COLO829 (cell line): Measurements from ENCODE around the gene PUS10.
A peak's percentile ranks its signal among the peaks of the same experiment; 100 is the strongest.

Source experiments
- DNase-seq: peaks from one replicate; pipeline ENCODE4 v3.0.0; 2012; ENCODE audit warnings: low spot score

PUS10 gene

DNA sequence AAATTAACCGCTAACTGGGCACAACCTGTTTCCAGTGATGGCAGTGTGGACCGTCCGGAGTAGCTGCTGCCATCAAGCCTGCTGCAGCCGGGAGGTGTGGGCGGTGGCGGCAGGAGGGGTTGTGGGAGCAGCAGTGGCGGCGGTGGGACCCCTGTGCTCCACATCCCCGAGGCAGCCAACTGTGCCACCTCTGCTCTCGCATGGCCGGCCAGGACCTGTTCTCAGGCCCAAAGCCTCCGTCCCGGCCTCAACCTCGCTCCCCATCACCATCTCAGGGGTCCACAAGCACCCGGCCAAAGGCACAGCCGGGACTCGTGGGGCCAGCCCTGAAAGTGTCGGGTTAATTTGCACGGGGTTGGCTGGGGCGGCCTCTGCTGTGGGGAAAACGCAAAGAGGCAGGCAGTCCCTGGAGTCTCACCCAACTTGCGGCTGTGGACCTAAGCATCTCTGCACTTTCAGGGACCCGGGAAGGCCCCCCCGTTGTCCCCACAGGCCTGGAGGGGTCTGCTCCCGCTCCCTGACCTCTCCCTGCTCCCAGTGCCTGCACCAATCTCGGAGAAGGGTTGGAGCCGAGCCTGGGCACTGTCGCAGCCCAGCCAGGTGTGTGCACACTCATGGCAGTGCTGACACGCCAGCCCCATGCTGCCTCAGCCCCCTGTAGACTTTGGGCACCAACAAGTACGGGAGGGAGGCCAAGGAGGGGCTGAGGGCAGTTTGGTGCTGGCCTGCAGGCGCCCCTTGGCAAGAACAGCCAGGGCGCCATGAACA, 45.0 kb downstream of the PUS10 start:
- DNase-seq, result no peak

DNA sequence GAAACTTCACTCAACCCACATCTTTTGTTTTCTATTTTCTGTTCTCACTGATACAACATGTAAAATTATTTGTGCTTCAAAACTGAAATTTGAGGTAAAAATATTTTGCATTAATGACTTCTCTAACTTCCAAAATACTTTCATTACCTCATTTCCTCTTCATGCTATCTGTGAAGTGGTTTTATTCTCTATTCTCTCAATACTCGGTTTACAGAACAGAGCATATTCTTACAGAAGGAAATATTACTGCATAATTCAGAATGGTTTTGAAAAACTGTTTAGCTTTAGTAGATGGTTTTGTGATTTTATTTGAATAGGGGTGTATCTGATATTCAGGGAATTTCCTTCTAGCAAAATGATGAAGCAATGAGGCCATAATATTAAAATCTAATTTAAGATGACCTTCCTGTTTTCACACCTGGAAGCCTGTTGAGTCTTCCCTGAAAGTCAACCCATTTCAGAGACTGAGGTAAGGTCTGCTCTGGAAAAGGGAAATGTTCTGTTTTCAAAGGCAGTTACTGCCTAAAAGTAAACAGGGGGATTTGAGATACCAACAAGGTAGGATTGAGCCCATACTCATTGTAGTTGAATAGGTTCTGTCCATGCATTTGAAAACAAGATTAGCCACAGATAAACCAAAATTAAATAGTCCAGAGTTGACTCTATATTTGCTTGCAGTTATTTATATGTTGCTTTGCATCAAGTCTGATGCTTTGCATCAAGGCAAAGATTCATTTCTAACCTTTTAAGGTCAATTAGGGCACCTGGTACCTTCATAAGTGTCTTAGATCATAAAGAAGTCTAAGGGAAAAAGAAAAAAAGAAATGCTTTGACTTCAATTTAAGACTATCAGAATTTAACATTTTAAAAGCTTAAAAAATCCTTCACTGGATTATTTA, 51.3 kb downstream of the PUS10 start:
- no peak for DNase-seq

DNA sequence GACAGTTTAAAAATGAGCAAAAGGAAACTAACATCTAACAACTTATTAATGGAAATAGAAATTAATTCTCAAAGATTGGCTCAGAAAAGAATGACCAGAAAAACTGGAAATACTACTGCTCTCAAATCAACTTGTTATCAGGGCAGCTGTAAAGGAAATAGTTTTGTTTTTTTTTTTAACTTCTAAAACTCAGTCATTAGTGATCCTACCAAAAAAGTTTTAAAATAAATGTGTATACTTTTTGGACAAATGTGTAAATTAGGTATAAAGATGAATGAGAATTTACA, 52.6 kb downstream of the PUS10 start:
- DNase-seq, result no peak

DNA sequence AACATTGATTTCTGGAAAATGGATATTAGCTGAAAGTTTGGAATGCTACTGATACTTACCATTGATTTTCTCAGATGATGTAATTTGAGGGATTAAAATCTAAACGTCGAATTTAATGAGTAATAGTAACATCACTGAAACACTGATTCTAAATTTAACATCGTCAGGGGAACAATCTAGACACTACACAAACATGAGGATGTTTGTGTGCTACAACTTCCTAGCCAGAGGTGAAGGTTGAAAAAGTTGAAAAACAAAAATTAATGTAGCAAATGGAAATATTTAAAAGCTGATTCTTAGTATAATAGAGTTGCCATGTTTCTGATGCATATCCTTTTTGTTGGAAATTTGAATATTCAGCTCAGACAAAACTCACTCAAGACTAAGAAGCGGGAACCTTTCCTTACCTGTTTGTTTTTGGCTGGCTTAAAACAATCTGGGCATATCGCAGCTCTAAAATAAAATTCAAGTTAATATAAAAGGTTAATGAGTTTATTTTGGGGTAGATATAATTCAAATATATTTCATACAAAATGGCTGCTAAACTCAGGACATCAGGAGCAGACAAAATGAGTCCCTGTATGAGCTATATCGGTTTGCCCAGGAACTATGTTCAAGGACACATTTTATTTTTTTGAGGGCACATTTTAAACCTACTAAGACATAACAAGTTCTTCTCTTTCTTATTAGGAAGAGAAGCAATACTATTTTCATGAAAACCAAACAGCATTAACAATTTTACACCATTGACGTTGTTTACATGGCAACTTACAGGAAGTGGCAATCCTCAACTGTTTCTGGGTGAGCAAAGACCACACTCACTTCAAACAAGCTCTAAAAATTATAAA, 53.2 kb downstream of the PUS10 start:
- no peak for DNase-seq

DNA sequence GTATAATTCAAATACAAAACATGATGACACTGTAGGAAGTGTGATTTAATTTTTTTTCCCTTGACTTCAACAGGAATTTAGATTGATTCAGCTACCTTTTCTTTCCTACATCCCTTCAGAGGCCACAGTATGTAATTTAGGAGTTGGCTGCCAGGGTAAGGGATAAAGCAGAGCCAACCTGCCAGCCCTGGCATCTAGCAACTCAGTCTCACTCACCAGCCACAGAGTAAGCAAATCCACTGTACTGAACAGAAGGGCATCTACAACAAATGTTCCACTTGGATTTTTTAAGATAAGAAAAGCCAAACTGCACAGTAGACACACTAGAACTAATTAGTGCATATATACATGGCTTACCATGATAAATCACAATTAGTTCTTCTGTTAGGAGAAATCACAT, 54.9 kb downstream of the PUS10 start:
- DNase-seq, result no peak

DNA sequence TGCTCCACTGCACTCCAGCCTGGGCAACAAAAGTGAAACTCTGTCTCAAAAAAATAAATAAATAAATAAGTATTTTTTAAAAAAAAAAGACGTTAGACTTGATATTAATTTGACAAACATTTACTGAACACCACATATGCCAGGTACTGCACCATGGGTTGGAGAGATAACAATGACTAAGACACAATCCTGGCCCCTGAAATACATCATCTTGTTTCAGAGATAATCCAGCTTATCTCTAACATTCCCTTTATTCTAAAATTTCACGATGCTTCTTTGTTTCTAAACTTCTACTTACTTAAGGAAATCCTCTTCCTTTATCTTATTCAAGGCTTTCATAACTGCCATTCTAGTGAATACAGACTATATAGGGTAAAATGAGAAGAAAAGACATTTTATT, 55.5 kb downstream of the PUS10 start:
- no peak for DNase-seq

DNA sequence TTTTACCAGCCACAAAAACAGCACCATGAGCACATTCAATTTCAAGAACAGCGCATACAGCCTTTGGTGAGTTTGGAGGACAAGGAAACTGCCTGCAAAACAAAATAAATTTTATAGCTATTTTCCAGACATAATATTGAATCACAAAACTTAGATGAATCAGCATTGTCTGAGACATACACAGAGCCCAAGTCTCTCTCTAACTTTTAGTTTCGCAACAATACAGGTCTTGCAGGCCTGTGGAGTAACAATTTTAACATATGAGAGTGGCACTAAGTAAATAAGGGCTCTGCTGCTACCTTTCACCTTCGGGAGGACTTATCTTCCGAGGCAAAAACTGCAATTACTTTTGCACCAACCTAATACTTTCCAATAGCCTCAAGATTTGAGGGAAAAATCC, 56.6 kb downstream of the PUS10 start:
- no peak for DNase-seq

DNA sequence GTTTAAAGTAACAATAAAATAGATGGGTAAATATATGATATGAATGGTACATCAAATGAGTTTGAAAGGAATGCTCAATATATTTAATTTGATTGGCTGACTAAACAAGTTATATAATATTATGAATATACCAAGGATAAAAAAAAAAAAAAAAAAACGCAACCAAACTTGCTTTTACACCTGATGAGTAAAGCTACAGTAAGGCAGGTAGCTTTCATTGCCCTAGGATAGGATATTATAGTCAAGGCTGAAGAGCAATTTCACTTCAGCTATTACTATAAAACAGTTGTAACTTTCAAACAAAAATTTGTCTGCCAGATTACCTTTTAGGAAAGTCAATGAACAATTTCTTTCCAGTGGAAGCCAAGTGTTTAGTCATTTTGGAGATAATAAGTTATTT, 57.3 kb downstream of the PUS10 start:
- DNase-seq, result no peak

DNA sequence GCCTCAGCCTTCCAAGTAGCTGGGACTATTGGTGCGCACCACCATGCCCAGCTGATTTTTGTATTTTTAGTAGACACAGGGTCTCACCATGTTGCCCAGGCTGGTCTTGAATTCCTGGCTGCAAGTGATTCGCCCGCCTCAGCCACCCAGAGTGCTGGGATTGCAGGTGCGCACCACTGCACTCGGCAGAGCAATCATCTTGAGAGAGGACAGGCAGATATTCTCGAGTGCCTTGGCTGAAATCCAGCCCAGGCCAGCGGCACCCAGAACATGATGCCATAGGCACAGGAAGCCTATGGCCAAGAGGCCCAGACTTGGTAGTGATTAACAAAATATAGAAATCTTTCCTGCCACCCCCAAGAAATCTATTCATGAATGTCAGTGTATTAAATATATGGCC, 58.6 kb downstream of the PUS10 start:
- no peak for DNase-seq

DNA sequence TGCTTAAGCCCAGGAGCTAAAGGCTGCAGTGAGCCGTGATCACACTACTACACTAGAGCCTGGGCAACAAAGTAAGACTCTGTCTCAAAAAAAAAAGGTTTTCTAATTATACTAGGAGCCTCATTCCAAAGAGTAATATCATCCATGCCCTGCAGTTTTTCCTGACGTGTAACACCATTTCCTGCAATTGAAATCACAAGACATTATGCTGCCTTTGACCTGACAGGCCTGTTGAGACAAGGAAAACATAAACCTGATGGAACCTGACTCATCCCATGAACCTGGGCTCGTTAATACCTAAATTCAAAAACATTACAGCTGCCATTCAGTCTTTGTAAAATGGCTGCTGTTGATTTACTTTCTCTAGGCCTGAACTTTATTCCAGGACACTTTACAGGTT, 59.3 kb downstream of the PUS10 start:
- DNase-seq, result no peak

DNA sequence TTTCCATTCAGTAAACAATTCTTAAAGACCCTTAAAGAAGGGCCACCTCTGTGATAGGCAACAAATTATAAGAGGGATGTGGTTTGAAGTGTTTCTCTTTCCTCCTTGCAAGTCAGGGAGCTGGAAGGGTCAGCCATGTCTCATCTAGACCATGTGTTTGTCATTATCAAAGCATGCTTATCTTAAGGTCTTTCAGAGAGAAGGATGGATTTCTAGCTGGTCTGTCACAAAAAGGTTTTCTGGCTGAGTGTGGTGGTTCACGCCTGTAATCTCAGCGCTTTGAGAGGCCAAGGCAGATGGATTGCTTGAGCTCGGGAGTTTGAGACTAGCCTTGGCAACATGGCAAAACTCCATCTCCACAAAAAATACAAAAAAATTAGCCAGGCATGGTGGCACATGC, 59.7 kb downstream of the PUS10 start:
- DNase-seq, result no peak

DNA sequence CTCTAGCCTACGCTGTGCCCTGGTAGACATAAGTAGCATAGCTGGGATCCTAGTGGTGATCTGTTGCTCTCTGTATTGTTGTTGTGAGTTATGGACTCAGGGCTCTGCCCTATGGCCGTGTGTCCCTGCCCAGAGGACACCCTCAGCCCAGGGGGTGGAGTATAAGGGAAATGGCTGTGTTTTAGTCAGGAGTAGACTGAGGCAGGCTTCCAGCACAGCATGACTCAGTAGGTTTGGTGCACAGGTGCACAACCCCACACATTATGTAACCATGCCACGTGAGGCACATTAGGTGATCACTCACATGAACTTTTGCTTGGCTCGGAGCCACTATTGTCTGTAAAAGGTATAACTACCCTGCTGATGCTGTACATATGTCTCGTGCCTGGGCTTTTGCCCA, 60.4 kb downstream of the PUS10 start:
- no peak for DNase-seq

DNA sequence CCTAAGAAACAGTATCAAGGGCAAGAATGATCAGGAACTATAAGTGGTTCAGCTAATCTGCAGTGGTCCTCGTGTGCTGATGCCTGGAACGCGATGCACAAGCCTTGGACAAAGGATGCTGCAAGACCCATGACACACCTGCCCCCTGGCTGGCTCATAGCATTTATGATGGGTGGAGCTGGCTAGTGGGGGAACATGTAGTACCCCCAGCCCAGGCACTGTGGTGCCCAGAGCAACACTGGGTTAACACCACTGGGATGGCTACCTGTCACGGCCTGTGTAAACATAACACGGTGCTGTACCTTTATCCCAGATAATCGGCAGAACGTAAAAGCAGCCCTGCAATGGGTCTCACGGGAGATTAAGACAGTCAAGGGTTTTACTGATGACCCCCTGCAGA, 60.8 kb downstream of the PUS10 start:
- no peak for DNase-seq

DNA sequence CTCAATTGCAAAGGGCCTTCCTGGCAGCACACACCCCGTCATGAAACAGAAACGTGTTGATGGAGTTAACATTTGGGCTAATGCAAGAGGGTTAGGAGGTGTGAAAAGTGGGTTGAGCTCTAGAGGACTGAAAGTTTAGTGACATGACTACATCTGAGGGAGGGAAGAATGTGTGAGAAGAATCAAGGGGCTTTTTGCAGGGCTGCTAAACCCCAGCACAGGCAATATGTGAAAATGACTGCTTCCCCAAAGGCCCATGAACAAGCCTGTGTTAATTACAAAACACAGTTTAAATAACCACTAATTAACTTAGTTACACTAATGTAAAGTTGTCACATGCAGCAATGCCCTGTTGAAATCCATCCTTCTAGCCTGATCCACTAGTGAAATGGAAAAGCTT, 63.9 kb downstream of the PUS10 start:
- DNase-seq, result no peak

DNA sequence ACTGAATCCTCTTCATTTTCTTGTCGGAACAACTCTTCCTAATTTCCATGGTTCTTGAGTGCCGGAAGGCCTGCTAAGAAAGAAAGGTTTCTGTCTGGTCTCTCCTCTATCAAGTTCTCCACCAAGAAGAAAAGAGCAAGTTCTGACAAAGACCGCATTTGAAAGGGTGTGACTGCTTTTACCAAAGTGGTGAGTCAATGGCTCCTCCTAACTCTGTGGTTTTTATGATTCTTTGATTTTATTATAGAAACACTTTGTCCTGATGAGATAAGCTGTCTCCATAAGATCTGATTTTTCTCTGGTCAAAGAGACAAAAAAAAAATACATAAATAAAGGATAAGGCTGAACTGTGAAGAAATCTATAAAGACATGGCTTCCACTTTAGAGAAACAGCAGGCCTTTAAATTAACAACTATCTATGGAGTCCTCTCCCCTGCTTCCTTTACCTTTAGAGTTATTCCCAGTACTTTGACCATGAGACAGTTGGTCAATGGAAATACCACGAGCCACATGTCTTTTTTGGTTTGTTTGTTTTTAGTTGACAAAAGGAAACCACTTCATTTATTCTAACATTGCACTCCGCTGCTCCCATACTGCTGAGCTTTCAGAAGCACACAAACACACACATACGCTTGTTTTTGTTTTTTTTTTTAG, 69.0 kb downstream of the PUS10 start:
- peak; percentile 89 for DNase-seq

DNA sequence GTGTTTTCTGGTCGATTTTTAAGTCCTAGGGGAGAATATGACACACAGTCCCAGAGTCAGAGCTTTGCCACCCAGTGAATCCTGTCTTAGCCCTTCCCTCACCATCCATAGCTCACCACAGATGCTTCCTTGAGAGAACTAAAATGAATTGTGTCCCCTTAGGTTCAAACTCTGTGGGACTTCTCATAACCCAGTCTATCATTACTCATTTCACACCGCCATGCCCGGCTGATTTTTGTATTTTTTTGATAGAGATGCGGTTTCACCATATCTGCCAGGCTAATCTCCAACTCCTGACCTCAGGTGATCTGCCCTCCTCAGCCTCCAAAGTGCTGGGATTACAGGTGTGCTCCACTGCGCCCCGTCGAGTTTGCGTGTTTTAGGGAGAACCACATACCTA, 69.9 kb downstream of the PUS10 start:
- DNase-seq, result no peak

DNA sequence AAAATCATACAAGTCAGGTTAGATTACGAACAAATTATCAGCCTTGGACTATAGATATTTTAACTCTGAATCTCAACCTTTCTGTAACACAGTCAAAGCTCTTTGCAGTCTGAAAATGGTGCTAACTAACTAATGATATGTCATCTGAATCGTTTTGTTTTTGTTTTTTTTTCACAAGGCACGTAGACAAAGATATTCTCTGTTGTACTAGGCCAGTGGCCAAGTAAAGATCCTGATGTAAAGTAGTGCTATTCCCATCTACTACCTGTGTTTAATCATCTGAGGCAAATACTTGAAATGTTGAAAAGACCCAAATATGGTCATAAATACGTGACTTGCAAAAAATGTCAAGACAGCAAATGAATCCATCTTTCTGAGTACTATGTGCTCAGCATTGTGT, 71.0 kb downstream of the PUS10 start:
- no peak for DNase-seq

DNA sequence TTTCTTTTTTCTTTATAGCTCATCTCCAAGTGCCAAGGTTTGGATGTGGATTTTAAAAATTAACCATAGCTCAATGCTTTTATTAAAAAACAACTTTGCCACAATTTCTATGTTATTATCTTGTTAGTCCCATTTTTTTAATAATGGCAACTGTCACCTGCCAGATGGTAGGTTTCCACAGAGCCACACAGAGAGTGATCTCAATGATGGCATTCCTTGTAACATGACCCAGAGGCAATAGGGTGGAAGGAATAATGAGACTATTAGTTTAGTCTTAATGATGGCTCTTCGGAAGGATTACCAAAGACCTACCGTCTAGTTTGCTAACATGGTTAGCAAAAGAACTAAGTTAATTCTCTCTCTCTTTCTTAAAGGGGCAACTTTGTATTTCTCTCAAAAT, 72.7 kb downstream of the PUS10 start:
- no peak for DNase-seq

DNA sequence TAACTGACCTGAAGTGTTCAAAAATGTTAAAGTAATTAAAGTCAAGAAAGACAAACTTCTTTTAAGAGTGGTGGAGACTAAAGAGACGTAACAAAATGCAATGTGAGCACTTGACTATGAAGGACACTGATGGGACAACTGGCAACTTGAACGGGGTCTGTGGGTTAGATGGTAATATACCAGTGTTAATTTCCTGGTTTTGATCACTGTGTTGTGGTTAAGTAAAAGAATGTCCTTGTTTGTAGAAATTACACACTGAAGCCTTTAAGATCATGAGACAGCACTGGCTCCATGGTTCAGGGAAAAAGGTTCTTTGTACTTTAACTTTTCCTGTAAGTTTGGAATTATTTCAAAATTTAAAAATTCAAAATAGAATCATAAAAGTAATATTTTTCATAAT, 78.4 kb downstream of the PUS10 start:
- DNase-seq, result peak; percentile 28

DNA sequence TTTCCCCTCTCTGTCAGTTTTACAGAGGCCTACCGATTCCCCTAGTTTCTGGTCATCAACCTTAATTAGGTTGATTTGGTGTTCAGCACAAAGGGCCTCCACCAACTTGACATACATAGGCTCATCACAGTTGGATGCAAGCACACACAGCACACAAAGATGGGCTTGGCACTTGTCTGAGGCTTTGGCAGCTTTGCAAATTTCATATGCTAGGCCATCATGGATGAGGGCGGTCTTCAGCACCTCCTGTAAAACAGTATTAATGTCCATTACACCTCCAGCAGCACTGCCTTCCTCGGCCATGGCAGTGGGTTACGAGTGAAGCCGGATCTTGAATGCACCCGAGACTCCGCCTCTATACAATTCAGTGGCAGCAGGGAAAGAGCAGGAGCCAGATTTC, 79.8 kb downstream of the PUS10 start:
- DNase-seq, result no peak

DNA sequence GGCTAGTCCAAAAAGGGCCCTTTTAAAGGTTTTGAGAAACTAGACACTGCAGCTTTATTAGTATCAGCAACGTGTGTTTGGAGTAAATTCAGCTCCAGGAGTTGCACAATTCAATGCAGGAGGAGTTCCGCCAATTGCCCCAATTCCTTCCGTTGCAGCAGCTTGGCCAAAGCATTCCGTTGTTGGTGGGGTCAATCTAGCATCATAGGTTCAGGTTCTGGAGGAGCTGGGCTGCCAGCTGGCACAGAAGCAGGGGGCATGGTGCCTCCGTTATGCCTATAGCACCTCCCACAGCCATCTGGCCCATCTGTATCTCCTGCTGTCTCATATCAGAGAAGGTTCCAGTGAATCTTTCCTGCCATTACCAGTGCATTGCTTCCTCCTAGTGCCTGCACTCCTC, 81.3 kb downstream of the PUS10 start:
- DNase-seq, result no peak

DNA sequence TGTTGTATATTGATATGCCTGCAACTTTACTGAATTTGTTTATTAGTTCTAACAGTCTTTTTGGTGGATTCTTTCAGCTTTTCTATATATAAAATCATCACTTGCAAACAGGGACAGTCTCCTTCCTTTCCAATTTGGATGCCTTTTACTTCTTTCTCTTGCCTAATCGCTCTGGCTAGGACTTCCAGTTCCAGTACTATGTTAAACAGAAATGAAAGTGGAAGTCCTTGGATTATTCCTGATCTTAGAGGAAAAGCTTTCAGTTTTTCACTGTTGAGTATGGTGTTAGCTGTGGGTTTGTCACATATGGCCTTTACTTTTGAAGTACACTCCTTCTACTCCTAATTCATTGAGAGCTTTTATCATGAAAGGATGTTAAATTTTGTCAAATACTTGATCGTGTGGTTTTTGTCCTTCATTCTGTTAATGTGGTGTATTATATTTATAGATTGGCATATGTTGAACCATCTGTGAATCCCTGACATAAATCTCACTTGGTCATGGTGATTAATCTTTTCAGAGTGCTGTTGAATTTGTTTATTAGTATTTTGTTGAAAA, 83.8 kb downstream of the PUS10 start:
- DNase-seq, result no peak
